Measurements from ENCODE around the gene COPB1.

DNA sequence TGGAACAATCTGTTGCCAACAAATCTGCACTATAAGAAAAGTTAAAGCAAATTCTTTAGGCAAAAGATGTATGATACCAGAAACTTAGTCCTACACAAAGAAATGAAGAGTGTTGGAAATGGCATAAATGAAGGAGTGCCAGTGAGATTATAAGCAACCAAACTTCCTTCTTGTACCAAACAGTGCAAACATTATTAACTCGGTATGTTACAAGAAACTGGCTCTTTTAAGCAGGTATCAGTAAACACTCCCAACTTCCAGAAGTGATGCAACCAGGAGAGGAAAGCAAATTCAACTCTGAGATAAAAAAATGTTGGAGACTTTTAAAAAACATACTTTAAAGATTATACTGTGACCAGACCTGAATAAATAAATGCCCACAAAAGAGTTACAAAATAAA lies 28.5 kb downstream of the COPB1 start:
- TF ChIP-seq, protein P1, sequence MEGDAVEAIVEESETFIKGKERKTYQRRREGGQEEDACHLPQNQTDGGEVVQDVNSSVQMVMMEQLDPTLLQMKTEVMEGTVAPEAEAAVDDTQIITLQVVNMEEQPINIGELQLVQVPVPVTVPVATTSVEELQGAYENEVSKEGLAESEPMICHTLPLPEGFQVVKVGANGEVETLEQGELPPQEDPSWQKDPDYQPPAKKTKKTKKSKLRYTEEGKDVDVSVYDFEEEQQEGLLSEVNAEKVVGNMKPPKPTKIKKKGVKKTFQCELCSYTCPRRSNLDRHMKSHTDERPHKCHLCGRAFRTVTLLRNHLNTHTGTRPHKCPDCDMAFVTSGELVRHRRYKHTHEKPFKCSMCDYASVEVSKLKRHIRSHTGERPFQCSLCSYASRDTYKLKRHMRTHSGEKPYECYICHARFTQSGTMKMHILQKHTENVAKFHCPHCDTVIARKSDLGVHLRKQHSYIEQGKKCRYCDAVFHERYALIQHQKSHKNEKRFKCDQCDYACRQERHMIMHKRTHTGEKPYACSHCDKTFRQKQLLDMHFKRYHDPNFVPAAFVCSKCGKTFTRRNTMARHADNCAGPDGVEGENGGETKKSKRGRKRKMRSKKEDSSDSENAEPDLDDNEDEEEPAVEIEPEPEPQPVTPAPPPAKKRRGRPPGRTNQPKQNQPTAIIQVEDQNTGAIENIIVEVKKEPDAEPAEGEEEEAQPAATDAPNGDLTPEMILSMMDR (IDR thresholded peaks at IDR 0.05; ENCODE audit: low read depth, low read length): no peak
- TF ChIP-seq EZH2phosphoT487 (IDR thresholded peaks at IDR 0.05; ENCODE audit: low read depth): no peak

Data from OCI-LY3 (cell line).